Right lung (tissue), 5 donors: ENCODE measurements around the gene GPR179. TPM values are rescaled to one million over a fixed set of nuclear protein-coding genes. Genes with fewer than 3 reads are reported as not detected.
A peak's percentile ranks its signal among the peaks of the same experiment; 100 is the strongest.

ENCODE experiments used
- DNase-seq, 2 donors: peaks; one replicate each; pipeline ENCODE4 v3.0.0-alpha.2; 2013
- polyA plus RNA-seq, 5 donors: library from polyadenylated mRNA; unstranded; fragments of 120-200 nt; gene quantifications; one replicate each; pipeline versions ENCODE4 v1.2.1 to v1.2.3, GENCODE V29; 2013; ENCODE audit warnings: inconsistent platforms in 1 of 5, low replicate concordance in 1 of 5; ENCODE audit not compliant: insufficient read length in 5 of 5, insufficient read depth in 1 of 5

GPR179 gene
- polyA plus RNA-seq, 5 donors = 0.17 to 0.60 (median 0.49) TPM

DNA sequence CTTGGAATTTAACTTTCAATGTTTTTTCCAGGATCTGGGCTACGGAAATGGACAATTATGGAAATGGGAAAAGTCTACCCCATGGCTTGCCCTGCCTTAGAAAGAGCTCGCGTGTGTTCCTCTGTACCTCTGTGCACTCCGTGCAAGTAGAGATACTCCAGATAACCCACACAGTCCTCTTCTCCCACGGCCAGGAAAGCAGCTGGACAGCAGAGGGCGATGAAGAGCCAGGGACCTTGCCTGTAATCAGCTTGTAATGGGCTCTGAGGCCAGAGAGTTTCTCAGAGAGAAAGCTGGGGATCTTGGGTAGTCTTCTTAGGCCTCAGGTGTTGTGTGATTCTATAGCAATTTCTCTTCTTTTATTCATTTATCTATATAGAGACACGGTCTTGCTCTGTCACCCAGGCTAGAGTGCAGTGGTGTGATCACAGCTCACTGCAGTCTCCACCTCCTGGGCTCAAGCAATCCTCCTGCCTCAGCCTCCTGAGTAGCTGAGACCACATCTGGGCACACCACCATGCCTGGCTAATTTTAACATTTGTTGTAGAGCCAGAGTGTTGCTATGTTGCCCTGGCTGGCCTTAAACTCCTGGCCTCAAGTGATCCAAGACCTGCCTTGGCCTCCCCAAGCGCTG lies 5.5 kb upstream of the GPR179 start:
- DNase-seq = peak; percentile 65 to 76

GRCh38 chr17:38345743-38346142 lies 2.0 kb upstream of the GPR179 start:
- DNase-seq = no peak

- DNase-seq = no peak
Measured at GRCh38 chr17:38344420-38344745, 627 bp upstream of the GPR179 start.

- DNase-seq = no peak
Measured at GRCh38 chr17:38342886-38343607, 709 bp downstream of the GPR179 start.

DNA sequence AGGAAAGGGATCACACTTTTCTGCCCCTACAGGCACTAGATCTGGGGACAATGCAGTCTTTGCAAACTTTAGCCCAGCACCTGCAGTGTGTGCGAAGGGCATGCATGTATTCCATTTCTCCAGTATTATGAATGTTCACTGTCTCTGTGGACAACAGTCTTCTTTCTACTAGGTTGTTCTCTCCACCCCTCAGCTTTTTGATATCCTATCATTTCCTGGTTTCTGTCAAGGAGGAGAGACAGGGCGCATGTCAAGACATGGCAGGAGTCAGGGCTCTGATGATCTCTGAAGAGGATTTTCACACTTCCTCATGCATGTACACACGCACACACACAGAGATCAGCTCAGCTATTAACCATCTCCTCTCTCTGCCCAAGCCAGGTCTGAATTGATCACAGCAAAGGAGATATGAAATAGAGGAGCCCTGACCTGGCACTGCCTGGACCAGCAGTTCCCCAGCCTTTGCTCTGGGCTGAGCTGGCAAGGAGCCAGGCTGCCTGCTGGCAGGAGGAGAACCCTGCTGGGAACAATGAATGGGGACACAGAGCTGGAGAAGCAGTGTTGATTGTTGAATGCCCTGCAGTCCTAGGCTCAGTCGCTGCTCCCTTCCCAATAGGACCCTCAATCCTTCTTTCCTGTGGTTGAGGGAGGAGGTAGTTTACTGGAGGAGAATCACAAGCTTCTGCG lies 2.6 kb downstream of the GPR179 start:
- DNase-seq = no peak

GRCh38 chr17:38339891-38340290 lies 3.9 kb downstream of the GPR179 start:
- DNase-seq = no peak

DNA sequence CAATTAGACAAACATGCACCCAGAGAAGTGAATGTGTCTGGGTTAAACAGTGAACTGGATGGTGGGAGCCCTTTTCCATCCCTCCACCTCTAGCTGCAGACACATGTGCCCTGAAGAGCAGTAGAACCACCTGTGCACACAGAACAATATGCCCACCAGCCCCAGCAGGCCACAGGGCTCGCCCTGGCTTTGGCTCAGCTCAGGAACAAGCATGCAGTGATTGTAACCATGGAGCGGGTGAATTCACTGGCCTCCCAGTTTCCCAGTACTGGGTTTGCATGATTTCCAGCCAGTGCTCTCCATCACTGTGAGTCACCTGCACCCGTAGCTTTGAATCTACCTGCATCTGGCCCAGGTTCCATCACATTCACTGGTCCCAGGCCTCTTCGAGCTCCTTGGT lies 5.2 kb downstream of the GPR179 start:
- no peak for DNase-seq

DNA sequence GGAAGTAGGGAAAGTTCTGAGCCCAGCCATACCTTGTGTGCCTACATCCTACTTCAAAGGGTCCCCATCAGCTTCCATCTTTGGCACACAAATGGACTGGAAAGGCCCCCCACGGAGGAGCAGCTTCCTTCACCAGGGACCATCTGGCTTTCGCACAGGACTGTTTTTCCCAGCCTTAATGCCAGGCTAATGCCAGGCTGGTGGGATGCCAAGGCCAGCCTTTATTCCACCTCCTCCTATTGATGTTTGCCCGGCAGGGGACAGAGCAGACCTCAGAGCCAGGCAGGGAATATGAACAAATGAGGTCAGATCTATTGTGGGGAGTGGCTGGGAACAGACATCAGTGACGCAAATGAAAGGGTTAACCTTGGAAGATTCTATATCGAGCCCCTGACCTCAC lies 5.7 kb downstream of the GPR179 start:
- no peak for DNase-seq

DNA sequence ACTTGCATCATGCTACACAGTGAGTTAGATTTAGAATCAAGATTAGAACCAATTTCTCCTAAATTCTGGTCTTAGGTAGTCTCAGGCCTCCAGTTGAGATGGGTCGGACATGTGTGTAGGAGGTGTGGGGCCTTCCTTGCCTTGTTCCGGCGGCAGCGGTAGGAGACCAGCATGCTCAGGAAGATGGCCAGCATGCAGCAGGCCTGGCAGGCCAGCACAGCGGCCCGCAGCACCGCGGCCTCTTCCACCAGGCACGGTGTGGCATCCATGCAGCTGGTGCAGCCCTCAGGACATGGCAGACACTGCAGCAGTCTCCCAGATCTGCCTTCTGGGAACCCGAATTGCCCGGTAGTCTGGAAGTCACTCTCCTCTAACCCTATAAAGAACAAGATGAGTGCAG lies 6.9 kb downstream of the GPR179 start:
- no peak for DNase-seq

DNA sequence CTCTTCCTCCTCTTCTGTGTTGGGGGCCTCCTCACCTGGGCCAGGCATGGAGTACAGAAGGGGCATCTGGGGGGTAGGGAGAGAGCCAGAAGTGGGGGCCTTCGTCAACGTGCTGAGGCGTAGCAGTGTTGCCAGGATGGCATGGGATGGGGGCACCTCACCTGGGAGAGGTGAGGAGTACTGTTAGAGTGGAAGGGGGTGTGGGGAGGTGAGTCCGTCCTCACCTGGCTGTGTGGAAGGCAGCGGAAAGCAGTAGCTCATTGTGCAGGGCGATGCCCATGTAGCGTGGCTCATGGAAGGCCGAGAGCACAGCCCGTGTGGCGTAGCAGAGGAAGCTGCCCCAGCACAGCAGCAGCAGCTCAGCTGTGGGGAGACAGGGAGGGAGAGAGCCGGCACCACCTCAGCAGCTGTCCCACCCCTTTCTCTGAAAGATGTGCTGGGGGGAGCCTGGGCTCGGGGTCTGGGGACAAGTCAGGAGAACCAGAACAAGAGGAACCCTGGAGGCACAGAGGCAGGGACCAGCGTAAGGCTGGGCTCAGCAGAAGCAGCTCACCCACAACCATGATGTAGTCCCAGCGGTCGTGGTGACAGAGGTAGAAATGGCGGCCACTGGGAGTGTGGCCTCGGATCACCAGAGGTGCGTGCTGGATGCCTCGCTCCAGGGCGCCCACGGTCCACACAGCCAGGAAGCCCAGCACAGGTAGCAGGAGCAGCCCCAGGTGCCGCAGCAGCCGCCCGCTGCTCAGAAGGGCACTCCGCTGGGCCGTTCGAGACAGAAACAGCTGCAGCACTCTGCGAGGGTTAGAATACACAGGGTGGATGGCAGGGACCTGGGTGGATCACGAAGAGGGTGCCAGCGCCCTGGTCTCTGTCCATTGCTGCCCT lies 9.0 kb downstream of the GPR179 start:
- no peak for DNase-seq

DNA sequence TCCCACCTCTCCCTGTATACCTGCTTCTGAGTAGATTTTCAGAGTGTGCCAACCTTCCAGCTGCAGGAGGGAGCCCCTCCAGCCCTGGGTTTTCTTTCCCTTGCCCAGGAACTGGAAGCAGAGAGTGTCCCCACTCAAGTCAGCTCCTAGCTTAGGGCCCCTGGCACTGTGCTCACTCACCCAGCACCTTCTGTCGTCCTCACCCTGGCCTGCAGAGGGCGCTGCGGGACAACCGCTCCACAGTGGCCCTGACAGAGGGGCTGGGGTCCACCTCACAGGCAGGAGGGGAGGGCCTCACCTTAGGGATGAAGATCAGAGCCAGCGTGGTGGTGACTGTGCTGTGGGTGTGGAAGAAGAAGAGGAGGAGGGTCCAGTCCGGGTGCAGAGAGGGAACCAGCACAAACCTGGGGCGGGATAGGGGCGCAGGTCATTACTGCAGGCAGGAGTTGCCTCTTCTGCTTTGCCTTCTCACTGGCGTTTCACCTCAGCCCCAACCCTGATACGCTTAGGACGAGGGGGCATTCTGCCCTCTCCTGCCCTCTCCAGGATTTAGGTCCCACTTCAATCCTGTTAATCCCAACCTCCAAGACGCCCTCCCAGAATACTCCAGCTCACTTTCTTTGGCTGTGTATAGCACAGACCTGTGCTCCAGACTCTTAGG lies 10.0 kb downstream of the GPR179 start:
- no peak for DNase-seq

DNA sequence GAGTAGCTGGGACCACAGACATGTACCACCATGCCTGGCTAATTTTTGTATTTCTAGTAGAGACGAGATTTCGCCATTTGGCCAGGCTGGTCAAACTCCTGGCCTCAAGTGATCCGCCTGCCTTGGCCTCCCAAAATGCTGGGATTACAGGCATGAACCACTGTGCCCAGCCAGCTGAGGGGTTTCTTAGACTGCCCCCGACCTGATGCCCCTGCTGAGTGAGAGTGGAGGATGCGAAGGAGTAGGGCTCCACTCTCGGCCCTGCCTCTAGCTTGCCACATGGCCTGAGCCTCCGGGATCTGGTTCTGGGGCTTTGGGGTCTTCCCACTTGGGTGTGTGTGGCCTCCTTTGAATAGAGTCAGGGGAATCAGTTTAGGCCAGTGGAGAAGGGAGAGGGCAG lies 11.0 kb downstream of the GPR179 start:
- no peak for DNase-seq

GRCh38 chr17:38330941-38331411 lies 12.8 kb downstream of the GPR179 start:
- no peak for DNase-seq

GRCh38 chr17:38329808-38330730 lies 13.7 kb downstream of the GPR179 start:
- no peak for DNase-seq

GRCh38 chr17:38329284-38329683 lies 14.5 kb downstream of the GPR179 start:
- DNase-seq = no peak

DNA sequence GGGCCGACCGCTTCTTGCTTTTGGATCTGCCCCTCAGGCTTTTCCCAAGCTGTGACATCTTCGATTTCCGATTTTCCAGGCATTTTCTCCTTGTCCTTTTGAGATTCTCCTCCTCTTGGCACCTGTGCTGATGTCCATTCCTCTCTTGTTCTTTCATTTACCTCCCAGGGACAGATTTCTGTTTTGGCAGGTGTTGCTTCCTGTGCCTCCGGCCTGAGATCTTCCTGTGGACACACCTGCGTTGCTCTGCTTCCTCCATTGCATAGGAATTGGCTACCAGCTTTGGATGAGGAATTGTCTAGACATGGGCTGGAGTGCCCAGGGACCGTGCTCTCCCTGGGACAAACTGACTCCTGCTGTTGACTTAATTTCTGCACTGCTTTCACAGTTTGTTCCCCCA lies 15.1 kb downstream of the GPR179 start:
- no peak for DNase-seq

- no peak for DNase-seq
Measured at GRCh38 chr17:38327936-38328335, 15.8 kb downstream of the GPR179 start.

DNA sequence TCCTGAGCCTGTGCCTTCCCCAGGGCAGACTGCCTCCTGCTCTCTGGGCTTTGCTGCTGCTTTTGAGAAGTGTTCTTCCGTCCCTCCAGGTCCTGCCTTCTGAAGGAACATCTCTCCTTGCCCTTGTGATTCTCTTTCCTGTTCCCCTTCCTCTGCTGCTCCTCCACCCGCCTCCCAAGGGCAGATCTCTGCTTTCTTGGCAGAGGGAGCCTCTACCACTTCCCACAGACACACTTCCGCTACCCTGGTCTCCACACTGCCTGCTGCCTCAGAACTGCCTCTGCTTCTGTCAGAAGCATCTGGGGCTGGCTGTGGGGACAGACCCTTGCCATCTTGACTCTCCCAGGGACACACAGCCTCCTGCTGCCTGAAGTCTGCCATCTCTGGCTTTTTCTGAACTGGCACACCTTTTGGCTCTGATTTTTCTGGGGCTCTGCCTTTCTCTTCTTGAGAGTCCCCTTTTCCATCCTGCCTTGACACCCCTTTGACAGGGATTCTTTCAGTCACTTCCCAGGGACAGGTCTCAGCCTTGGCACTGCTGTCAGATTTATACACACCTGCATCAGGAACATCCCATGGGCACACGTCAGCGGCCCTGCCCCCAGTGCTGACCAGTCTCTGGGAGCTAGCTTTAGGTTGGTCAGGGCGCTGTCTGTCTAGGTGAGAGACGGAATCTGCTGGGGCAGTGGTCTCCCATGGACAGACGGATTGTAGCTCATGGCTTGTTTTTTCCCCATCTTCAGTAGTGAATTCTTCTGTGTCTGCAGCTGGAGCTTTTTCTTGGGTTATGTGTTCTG lies 16.6 kb downstream of the GPR179 start:
- DNase-seq = no peak

GRCh38 chr17:38325221-38325851 lies 18.4 kb downstream of the GPR179 start:
- no peak for DNase-seq
